HL-60 (cell line): Measurements from ENCODE around the gene MBD5.

Source experiments
- REST ChIP-seq: IDR thresholded peaks from 2 replicates; pipeline ENCODE4 v1.6.1; 2012; ENCODE audit warnings: low read depth; ENCODE audit not compliant: insufficient replicate concordance
- TF ChIP-seq, protein P1 (sequence below): IDR thresholded peaks from one replicate; pipeline ENCODE4 v1.5.1; 2011; ENCODE audit warnings: low read length, control low read depth, inconsistent platforms; ENCODE audit not compliant: insufficient read depth

DNA sequence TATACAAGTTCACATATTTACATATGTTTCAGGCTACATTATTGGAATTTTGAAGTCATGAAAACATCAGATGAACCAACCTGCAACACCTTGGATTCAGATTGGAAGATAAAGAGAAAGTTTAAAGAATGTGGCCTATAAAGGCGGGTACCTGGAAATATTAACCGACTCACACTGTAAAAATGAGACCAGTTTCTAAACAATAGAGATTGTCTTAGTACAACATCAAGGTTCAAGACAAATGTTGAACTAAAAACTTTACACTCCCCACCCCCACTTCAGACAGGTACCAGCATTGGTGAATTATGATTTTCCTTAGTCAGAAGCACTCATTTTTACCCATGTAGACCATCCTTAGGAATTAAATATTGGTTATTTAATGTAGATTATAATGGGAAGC is 437.3 kb downstream of the MBD5 start:
- TF ChIP-seq, protein P1, sequence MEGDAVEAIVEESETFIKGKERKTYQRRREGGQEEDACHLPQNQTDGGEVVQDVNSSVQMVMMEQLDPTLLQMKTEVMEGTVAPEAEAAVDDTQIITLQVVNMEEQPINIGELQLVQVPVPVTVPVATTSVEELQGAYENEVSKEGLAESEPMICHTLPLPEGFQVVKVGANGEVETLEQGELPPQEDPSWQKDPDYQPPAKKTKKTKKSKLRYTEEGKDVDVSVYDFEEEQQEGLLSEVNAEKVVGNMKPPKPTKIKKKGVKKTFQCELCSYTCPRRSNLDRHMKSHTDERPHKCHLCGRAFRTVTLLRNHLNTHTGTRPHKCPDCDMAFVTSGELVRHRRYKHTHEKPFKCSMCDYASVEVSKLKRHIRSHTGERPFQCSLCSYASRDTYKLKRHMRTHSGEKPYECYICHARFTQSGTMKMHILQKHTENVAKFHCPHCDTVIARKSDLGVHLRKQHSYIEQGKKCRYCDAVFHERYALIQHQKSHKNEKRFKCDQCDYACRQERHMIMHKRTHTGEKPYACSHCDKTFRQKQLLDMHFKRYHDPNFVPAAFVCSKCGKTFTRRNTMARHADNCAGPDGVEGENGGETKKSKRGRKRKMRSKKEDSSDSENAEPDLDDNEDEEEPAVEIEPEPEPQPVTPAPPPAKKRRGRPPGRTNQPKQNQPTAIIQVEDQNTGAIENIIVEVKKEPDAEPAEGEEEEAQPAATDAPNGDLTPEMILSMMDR = no peak
- TF ChIP-seq REST = no peak
